Kidney epithelial cell (primary cell): Measurements from ENCODE around the gene FOXQ1. TPM values are rescaled to one million over a fixed set of nuclear protein-coding genes. Genes with fewer than 3 reads are reported as not detected.

Source experiments
- DNase-seq: peaks from one replicate; pipeline ENCODE4 v3.0.0-alpha.2; 2010; ENCODE audit warnings: low read depth
- H3K27me3 ChIP-seq: 2 replicates; pipeline ENCODE4 v1.6.0; 2011; ENCODE audit warnings: low read length; ENCODE audit not compliant: control insufficient read depth, insufficient read depth
- H3K36me3 ChIP-seq: 2 replicates; pipeline ENCODE4 v1.5.1; 2011; ENCODE audit warnings: low read length; ENCODE audit not compliant: control insufficient read depth, insufficient read depth
- H3K4me3 ChIP-seq: 2 replicates; pipeline ENCODE4 v1.5.1; 2011; ENCODE audit warnings: low read depth, mild to moderate bottlenecking, control low read depth, low read length
- total RNA-seq: library from RNA; depleted of rRNA; stranded (reverse); fragments of >200 nt; gene quantifications from 2 replicates; pipeline ENCODE4 v1.2.3, GENCODE V29; 2015
- TF ChIP-seq, protein P1 (sequence below): IDR thresholded peaks from 2 replicates; pipeline ENCODE4 v1.5.1; 2011; ENCODE audit warnings: mild to moderate bottlenecking, moderate library complexity, low read length, control low read depth, inconsistent platforms; ENCODE audit not compliant: insufficient read depth, poor library complexity, severe bottlenecking

Gene FOXQ1
- total RNA-seq, 1 donor from 2014 or later, result 6.9 TPM

DNA sequence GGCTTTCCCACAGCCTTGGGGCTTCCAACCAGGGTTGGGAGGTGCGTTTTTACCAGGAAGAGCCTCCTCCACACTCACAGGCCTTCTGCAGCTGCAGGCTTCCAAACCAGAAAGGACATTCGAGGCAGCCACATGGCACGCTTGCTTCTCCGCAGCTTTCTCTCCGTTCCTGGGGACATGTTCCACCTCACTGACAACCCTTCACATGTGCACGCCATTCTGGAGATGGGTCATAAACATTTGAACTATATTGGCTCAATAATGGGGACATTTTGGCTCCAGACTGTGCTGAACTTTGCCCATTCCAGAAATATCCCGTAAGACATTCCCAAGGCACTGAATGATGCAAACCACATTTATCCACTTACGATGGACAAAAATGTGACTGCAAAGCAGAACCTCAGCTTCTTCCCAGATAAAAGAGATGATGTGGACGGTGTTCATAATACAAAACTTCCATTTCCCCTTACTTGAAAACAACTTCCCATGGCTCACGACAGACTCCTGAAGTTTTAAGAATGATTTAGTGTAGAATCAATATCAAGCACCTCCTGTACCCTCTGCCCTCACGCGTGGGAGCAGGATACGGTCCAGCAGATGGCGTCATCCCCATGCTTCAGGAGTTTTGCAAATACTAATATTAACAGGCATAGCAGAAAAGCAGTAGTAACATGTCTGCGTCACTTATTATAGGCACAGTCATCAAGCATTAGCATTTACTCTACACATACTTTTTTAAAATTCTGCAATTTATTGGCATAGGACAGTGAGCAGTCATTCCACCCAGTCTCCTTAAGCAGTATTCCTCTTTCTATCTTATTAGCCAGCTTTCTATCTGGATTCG is 52.1 kb downstream of the FOXQ1 start:
- Histone ChIP-seq H3K4me3 (no peak overlapping the region), H3K27me3 (no peaks in the 10 kb centered on the region), H3K36me3 (no peaks in the 10 kb centered on the region)
- DNase-seq, result no peak
- TF ChIP-seq, protein P1, sequence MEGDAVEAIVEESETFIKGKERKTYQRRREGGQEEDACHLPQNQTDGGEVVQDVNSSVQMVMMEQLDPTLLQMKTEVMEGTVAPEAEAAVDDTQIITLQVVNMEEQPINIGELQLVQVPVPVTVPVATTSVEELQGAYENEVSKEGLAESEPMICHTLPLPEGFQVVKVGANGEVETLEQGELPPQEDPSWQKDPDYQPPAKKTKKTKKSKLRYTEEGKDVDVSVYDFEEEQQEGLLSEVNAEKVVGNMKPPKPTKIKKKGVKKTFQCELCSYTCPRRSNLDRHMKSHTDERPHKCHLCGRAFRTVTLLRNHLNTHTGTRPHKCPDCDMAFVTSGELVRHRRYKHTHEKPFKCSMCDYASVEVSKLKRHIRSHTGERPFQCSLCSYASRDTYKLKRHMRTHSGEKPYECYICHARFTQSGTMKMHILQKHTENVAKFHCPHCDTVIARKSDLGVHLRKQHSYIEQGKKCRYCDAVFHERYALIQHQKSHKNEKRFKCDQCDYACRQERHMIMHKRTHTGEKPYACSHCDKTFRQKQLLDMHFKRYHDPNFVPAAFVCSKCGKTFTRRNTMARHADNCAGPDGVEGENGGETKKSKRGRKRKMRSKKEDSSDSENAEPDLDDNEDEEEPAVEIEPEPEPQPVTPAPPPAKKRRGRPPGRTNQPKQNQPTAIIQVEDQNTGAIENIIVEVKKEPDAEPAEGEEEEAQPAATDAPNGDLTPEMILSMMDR, result no peak

Other genes starting within 250 kb of the FOXQ1 start
- gene FOXF2, start 77.5 kb downstream of the FOXQ1 start, total RNA-seq, result 0.38 and 0.75 TPM in 2 replicates